Measurements from ENCODE around the gene DNM3.

DNM3 gene

GRCh38 chr1:172147541-172147940, 306.2 kb downstream of the DNM3 start:
- H3K9me3 Mint-ChIP-seq, result no peaks in the 10 kb centered on the region
- no peaks in the 10 kb centered on the region for H3K36me3 Mint-ChIP-seq (ENCODE audit: low read depth)
- no peak overlapping the region for H3K27ac Mint-ChIP-seq
- H3K4me3 Mint-ChIP-seq, result no peak overlapping the region
- H3K27me3 Mint-ChIP-seq, result no peaks in the 10 kb centered on the region
- H3K4me1 Mint-ChIP-seq (ENCODE audit: low read depth), result peaks cover 22% of the 10 kb centered on the region
- no peak for DNase-seq

- no peak for DNase-seq
- Mint-ChIP-seq H3K4me1 (ENCODE audit: low read depth) (peaks cover 22% of the 10 kb centered on the region), H3K36me3 (ENCODE audit: low read depth) (no peaks in the 10 kb centered on the region), H3K27me3 (no peaks in the 10 kb centered on the region), H3K27ac (no peak overlapping the region), H3K4me3 (no peak overlapping the region), H3K9me3 (no peaks in the 10 kb centered on the region)
Observed at GRCh38 chr1:172148213-172148612, 306.9 kb downstream of the DNM3 start.

- no peaks in the 10 kb centered on the region for H3K9me3 Mint-ChIP-seq
- no peak overlapping the region for H3K4me3 Mint-ChIP-seq
- peaks cover 26% of the 10 kb centered on the region for H3K4me1 Mint-ChIP-seq (ENCODE audit: low read depth)
- no peak overlapping the region for H3K27ac Mint-ChIP-seq
- H3K36me3 Mint-ChIP-seq (ENCODE audit: low read depth), result no peaks in the 10 kb centered on the region
- H3K27me3 Mint-ChIP-seq, result no peaks in the 10 kb centered on the region
- no peak for DNase-seq
Observed at GRCh38 chr1:172148707-172149106, 307.4 kb downstream of the DNM3 start.

GRCh38 chr1:172149346-172149745, 308.0 kb downstream of the DNM3 start:
- no peak for DNase-seq
- peaks cover 30% of the 10 kb centered on the region for H3K4me1 Mint-ChIP-seq (ENCODE audit: low read depth)
- H3K4me3 Mint-ChIP-seq, result no peak overlapping the region
- no peaks in the 10 kb centered on the region for H3K27me3 Mint-ChIP-seq
- H3K36me3 Mint-ChIP-seq (ENCODE audit: low read depth), result no peaks in the 10 kb centered on the region
- H3K9me3 Mint-ChIP-seq, result no peaks in the 10 kb centered on the region
- H3K27ac Mint-ChIP-seq, result no peak overlapping the region

GRCh38 chr1:172154551-172154950, 313.3 kb downstream of the DNM3 start:
- peaks cover 20% of the 10 kb centered on the region for H3K4me1 Mint-ChIP-seq (ENCODE audit: low read depth)
- peak overlapping the region; percentile 35 for H3K4me3 Mint-ChIP-seq
- H3K27me3 Mint-ChIP-seq, result no peaks in the 10 kb centered on the region
- no peaks in the 10 kb centered on the region for H3K36me3 Mint-ChIP-seq (ENCODE audit: low read depth)
- no peak for DNase-seq
- H3K27ac Mint-ChIP-seq, result peak overlapping the region; percentile 93
- H3K9me3 Mint-ChIP-seq, result no peaks in the 10 kb centered on the region

- no peaks in the 10 kb centered on the region for H3K27me3 Mint-ChIP-seq
- H3K4me1 Mint-ChIP-seq (ENCODE audit: low read depth), result peaks cover 20% of the 10 kb centered on the region
- H3K4me3 Mint-ChIP-seq, result no peak overlapping the region
- H3K27ac Mint-ChIP-seq, result peak overlapping the region; percentile 24
- no peaks in the 10 kb centered on the region for H3K9me3 Mint-ChIP-seq
- DNase-seq, result no peak
- H3K36me3 Mint-ChIP-seq (ENCODE audit: low read depth), result no peaks in the 10 kb centered on the region
Observed at GRCh38 chr1:172155766-172156165, 314.5 kb downstream of the DNM3 start.

GRCh38 chr1:172162236-172162635, 320.9 kb downstream of the DNM3 start:
- H3K9me3 Mint-ChIP-seq, result no peaks in the 10 kb centered on the region
- no peaks in the 10 kb centered on the region for H3K27me3 Mint-ChIP-seq
- H3K4me1 Mint-ChIP-seq (ENCODE audit: low read depth), result no peaks in the 10 kb centered on the region
- no peak overlapping the region for H3K4me3 Mint-ChIP-seq
- no peak for DNase-seq
- H3K36me3 Mint-ChIP-seq (ENCODE audit: low read depth), result no peaks in the 10 kb centered on the region
- no peak overlapping the region for H3K27ac Mint-ChIP-seq

GRCh38 chr1:172163498-172164215, 322.4 kb downstream of the DNM3 start:
- Mint-ChIP-seq H3K9me3 (no peaks in the 10 kb centered on the region), H3K36me3 (ENCODE audit: low read depth) (no peaks in the 10 kb centered on the region), H3K27me3 (no peaks in the 10 kb centered on the region), H3K27ac (no peak overlapping the region), H3K4me1 (ENCODE audit: low read depth) (peaks cover 6% of the 10 kb centered on the region), H3K4me3 (no peak overlapping the region)
- DNase-seq, result no peak

- no peak for DNase-seq
- H3K27ac Mint-ChIP-seq, result no peak overlapping the region
- no peaks in the 10 kb centered on the region for H3K36me3 Mint-ChIP-seq (ENCODE audit: low read depth)
- H3K27me3 Mint-ChIP-seq, result no peaks in the 10 kb centered on the region
- H3K9me3 Mint-ChIP-seq, result no peaks in the 10 kb centered on the region
- H3K4me1 Mint-ChIP-seq (ENCODE audit: low read depth), result peaks cover 6% of the 10 kb centered on the region
- H3K4me3 Mint-ChIP-seq, result no peak overlapping the region
Observed at GRCh38 chr1:172165403-172165802, 324.1 kb downstream of the DNM3 start.

GRCh38 chr1:172167796-172168596, 326.7 kb downstream of the DNM3 start:
- DNase-seq, result no peak
- peaks cover 6% of the 10 kb centered on the region for H3K4me1 Mint-ChIP-seq (ENCODE audit: low read depth)
- no peaks in the 10 kb centered on the region for H3K27me3 Mint-ChIP-seq
- no peaks in the 10 kb centered on the region for H3K36me3 Mint-ChIP-seq (ENCODE audit: low read depth)
- no peak overlapping the region for H3K4me3 Mint-ChIP-seq
- no peak overlapping the region for H3K27ac Mint-ChIP-seq
- no peaks in the 10 kb centered on the region for H3K9me3 Mint-ChIP-seq

- no peak for DNase-seq
Observed at GRCh38 chr1:172168597-172168872, 327.2 kb downstream of the DNM3 start.

GRCh38 chr1:172169836-172170235, 328.5 kb downstream of the DNM3 start:
- no peak for DNase-seq
- no peak overlapping the region for H3K4me3 Mint-ChIP-seq
- peaks cover 6% of the 10 kb centered on the region for H3K4me1 Mint-ChIP-seq (ENCODE audit: low read depth)
- H3K9me3 Mint-ChIP-seq, result no peaks in the 10 kb centered on the region
- H3K27me3 Mint-ChIP-seq, result no peaks in the 10 kb centered on the region
- no peak overlapping the region for H3K27ac Mint-ChIP-seq
- no peaks in the 10 kb centered on the region for H3K36me3 Mint-ChIP-seq (ENCODE audit: low read depth)

More at GRCh38 chr1:172168597-172168872, 327.2 kb downstream of the DNM3 start:
- no peak overlapping the region for H3K4me3 Mint-ChIP-seq
- H3K4me1 Mint-ChIP-seq (ENCODE audit: low read depth), result peaks cover 6% of the 10 kb centered on the region
- H3K9me3 Mint-ChIP-seq, result no peaks in the 10 kb centered on the region
- no peaks in the 10 kb centered on the region for H3K36me3 Mint-ChIP-seq (ENCODE audit: low read depth)
- H3K27ac Mint-ChIP-seq, result no peak overlapping the region
- H3K27me3 Mint-ChIP-seq, result no peaks in the 10 kb centered on the region

GRCh38 chr1:172172352-172172831, 331.1 kb downstream of the DNM3 start:
- Mint-ChIP-seq H3K9me3 (no peaks in the 10 kb centered on the region), H3K27ac (no peak overlapping the region), H3K27me3 (no peaks in the 10 kb centered on the region), H3K4me1 (ENCODE audit: low read depth) (peaks cover 5% of the 10 kb centered on the region), H3K36me3 (ENCODE audit: low read depth) (no peaks in the 10 kb centered on the region), H3K4me3 (no peak overlapping the region)
- no peak for DNase-seq

GRCh38 chr1:172176206-172176605, 334.9 kb downstream of the DNM3 start:
- DNase-seq, result no peak
- no peaks in the 10 kb centered on the region for H3K9me3 Mint-ChIP-seq
- no peaks in the 10 kb centered on the region for H3K36me3 Mint-ChIP-seq (ENCODE audit: low read depth)
- H3K27ac Mint-ChIP-seq, result no peak overlapping the region
- H3K4me1 Mint-ChIP-seq (ENCODE audit: low read depth), result peaks cover 13% of the 10 kb centered on the region
- H3K4me3 Mint-ChIP-seq, result no peak overlapping the region
- H3K27me3 Mint-ChIP-seq, result no peaks in the 10 kb centered on the region

- H3K36me3 Mint-ChIP-seq (ENCODE audit: low read depth), result no peaks in the 10 kb centered on the region
- DNase-seq, result no peak
- H3K27ac Mint-ChIP-seq, result no peak overlapping the region
- H3K4me3 Mint-ChIP-seq, result no peak overlapping the region
- H3K4me1 Mint-ChIP-seq (ENCODE audit: low read depth), result peaks cover 29% of the 10 kb centered on the region
- H3K9me3 Mint-ChIP-seq, result no peaks in the 10 kb centered on the region
- no peaks in the 10 kb centered on the region for H3K27me3 Mint-ChIP-seq
Observed at GRCh38 chr1:172177849-172178248, 336.6 kb downstream of the DNM3 start.
